ENCODE results near the gene LEPR.
"Not testable (repeated sequence)": the region's sequence is repeated elsewhere in the genome, so short reads cannot be mapped to it uniquely, and the experiment has no call there.

LEPR gene

DNA sequence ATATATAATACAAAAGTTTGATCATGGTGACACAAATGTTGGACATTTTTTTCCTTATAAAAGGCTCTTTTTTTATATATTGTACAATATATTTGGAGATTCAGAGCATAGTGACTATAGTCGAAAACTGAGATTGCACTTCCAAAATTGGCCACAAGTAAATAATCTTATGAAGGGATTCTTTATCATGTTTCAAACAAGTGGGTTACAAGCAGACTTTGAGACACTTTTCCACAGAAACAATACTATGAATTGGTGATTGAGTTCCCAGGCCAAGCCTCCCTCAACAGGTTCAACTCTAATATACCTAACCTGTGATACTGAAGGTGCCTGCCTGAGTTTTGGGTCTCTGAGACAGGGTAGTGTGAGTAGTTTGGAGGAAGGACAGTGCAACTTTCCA lies 13.8 kb downstream of the LEPR start:
- no peak for DNase-seq (ENCODE audit: low read depth in 2 of 3, low spot score in 2 of 3)

GRCh38 chr1:65434760-65435159 lies 14.3 kb downstream of the LEPR start:
- DNase-seq (ENCODE audit: low read depth in 2 of 3, low spot score in 2 of 3): no peak

DNA sequence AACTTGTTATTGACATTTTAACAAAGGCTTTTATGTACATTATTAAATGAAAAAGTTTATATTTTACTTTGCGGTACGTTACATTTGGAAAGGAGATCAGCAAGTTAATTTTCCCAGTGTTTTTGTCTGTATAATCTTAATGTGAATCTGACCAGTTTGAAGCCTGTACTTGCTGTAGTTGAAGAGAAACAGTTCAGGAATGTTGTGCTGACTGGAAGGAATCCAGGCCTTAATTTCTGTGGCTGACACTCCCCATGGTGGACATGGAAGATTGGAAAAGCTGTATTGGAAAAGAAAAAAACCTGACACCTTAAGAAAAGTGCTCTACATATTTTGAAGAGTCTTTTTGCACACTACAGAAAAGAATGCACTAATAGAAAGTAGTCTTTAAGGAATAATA lies 15.5 kb downstream of the LEPR start:
- DNase-seq (ENCODE audit: low read depth in 2 of 3, low spot score in 2 of 3): no peak

DNA sequence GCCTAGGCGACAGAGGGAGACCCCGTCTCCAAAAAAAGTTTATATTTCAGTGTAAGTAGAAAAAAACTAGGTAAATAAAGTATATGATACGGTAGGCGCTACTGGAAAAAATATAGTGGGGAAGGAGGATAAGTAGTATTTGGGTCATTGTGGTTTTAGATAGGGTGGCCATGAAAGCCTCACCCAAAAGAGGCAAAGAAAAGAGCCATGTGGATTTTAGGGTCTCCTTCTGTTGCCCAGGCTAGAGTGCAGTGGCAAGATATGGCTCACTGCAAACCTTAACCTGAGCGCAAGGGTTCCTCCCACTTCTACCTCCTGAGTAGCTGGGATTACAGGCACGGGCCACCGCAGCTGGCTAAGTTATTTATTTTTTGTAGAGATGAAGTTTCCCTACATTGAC lies 17.1 kb downstream of the LEPR start:
- DNase-seq (ENCODE audit: low read depth in 2 of 3, low spot score in 2 of 3): no peak

DNA sequence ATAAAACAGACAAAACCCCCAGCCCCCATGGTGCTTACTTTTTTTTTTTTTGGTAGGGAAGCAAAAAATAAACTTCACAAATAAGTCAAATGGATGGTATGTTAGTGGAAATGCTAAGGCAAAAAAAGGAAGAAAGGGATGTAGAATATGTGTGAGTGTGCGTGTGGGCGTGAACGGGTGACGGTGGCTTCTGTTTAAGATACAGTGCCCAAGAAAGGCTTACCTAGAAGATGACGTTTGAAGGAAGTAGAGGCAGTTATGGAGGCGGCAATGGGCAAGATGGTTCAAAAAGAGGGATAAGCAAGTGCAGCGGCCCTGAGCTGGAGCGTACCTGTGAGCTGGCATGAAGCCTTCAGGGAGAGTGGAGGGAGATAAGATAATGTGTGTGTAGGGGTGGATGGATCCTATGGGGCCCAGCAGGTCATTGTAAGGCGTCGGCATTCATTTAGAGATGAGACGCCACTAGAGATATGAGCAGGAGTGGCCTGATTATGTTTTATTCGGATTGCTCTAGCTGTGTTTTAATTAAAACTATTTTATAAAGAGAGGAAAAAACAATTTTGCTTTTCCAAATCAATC lies 19.9 kb downstream of the LEPR start:
- no peak for DNase-seq (ENCODE audit: low read depth in 2 of 3, low spot score in 2 of 3)

DNA sequence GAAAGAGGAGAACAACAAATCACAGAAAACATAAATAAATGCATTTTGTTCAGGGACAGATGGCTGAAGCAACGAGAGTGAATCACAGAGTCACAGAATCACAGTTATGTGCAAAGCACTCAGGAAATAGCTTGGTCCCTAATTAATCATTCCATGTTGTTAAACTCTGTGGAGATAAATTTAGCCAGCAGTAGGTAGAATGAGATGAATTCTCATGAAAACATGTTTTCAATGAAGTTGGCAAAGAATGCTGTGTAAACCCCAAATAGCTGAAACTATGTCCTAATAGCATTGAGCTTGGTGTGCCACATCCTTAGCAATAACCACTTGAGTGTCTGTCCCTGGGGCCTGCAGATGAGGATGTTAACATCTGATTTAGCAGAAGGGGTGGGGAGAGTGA lies 20.4 kb downstream of the LEPR start:
- no peak for DNase-seq (ENCODE audit: low read depth in 2 of 3, low spot score in 2 of 3)

DNA sequence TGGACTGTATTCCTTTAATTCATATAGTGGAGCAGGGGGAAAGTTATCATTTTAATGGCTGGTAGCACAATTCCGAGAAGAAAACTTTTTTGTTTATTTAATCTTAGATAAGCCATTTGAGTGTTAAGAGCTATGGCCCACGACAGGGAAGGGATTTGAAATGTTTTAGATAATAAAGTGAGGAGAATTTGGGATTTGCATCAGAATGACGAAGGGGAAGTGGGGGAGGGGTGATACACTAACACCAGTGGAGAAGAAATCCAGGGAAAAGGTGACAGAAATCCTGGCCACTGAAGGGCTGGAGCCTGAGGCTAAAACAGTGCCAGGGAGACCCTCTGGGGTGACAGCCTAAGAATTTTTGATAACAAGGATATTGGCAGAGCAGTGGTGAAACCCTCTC lies 21.0 kb downstream of the LEPR start:
- DNase-seq (ENCODE audit: low read depth in 2 of 3, low spot score in 2 of 3): no peak

GRCh38 chr1:65442442-65442841 lies 22.0 kb downstream of the LEPR start:
- DNase-seq (ENCODE audit: low read depth in 2 of 3, low spot score in 2 of 3): no peak

DNA sequence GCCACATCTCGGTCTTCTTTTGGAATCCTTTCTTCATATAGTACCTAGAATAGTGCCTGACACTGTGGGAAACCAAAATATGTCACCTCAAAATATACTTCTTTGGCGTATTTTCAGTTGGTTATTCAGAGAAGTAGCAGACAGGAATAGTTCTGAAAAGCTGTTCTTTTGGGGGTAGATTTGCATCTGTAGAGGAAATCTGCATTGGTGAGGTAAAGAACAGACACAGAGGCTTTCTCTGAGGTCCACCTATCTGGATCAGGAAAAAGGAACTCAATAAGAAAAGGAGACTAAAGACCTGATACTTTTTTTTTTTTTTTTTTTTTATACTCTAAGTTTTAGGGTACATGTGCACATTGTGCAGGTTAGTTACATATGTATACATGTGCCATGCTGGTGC lies 23.2 kb downstream of the LEPR start:
- DNase-seq (ENCODE audit: low read depth in 2 of 3, low spot score in 2 of 3): no peak

- DNase-seq (ENCODE audit: low read depth in 2 of 3, low spot score in 2 of 3): no peak
Measured at GRCh38 chr1:65444128-65444640, 23.7 kb downstream of the LEPR start.

- DNase-seq (ENCODE audit: low read depth in 2 of 3, low spot score in 2 of 3): no peak
Measured at GRCh38 chr1:65445837-65446236, 25.4 kb downstream of the LEPR start.

GRCh38 chr1:65449214-65449823 lies 28.9 kb downstream of the LEPR start:
- no peak for DNase-seq (ENCODE audit: low read depth in 2 of 3, low spot score in 2 of 3)

- not testable (repeated sequence) for DNase-seq (ENCODE audit: low read depth in 2 of 3, low spot score in 2 of 3)
Measured at GRCh38 chr1:65455678-65456077, 35.2 kb downstream of the LEPR start.

DNA sequence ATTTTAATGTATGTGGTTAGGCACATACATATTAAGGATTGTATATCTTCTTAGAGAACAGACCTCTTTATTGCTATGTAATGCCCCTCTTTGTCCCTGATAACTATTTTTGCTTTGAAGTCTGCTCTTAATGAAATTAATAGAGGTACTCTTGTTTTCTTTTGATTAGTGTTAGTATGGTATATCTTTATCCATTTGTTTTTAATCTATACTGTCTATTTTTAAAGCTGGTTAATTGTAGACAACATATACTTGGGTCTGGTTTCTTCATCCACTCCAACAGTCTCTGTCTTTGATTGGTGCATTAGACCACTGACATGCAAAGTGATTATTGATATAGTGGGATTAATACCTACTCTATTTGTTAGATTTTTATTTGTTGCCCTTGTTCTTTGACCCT lies 36.0 kb downstream of the LEPR start:
- DNase-seq (ENCODE audit: low read depth in 2 of 3, low spot score in 2 of 3): no peak

DNA sequence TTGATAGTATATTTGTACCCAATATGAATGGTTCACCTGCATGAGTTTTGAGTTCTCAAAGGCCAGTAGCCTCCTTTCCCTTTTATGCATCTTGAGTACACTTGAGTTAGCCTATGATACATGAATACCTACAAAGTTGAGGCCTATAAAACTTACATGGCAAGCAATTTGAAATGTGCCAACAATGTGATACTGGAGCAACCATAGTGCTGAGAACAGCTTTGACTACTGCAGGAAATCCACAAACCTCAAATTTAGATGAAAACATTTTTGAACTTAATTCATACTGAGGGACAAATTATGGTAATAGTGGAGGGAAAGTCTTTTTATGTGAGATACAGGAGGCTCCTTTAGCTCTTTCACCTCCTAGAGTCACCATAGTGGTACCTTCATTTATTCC lies 37.4 kb downstream of the LEPR start:
- no peak for DNase-seq (ENCODE audit: low read depth in 2 of 3, low spot score in 2 of 3)

- no peak for DNase-seq (ENCODE audit: low read depth in 2 of 3, low spot score in 2 of 3)
Measured at GRCh38 chr1:65458730-65459396, 38.4 kb downstream of the LEPR start.

- DNase-seq (ENCODE audit: low read depth in 2 of 3, low spot score in 2 of 3): no peak
Measured at GRCh38 chr1:65459397-65459768, 38.9 kb downstream of the LEPR start.

DNA sequence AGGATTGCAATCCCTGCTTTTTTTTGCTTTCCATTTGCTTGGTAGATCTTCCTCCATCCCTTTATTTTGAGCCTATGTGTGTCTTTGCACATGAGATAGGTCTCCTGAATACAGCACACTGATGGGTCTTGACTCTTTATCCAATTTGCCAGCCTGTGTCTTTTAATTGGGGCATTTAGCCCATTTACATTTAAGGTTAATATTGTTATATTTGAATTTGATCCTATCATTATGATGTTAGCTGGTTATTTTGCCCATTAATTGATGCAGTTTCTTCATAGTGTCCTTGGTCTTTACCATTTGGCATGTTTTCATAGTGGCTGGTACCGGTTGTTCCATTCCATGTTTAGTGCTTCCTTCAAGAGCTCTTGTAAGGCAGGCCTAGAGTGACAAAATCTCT lies 45.4 kb downstream of the LEPR start:
- DNase-seq (ENCODE audit: low read depth in 2 of 3, low spot score in 2 of 3): not testable (repeated sequence)

DNA sequence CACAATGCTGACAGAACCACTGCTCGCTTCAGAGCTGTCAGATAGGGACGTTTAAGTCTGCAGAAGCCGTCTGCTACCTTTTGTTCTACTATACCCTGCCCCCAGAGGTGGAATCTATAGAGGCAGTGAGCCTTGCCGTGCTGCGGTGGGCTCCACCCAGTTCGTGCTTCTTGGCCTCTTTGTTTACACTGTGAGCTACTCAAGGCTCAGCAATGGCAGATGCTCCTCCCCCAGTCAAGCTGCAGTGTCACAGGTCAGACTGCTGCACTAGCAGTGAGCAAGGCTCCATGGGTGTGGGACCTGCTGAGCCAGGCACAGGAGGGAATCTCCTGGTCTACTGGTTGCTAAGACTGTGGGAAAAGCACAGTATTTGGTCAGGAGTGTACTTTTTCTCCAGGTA lies 47.1 kb downstream of the LEPR start:
- DNase-seq (ENCODE audit: low read depth in 2 of 3, low spot score in 2 of 3): no peak

DNA sequence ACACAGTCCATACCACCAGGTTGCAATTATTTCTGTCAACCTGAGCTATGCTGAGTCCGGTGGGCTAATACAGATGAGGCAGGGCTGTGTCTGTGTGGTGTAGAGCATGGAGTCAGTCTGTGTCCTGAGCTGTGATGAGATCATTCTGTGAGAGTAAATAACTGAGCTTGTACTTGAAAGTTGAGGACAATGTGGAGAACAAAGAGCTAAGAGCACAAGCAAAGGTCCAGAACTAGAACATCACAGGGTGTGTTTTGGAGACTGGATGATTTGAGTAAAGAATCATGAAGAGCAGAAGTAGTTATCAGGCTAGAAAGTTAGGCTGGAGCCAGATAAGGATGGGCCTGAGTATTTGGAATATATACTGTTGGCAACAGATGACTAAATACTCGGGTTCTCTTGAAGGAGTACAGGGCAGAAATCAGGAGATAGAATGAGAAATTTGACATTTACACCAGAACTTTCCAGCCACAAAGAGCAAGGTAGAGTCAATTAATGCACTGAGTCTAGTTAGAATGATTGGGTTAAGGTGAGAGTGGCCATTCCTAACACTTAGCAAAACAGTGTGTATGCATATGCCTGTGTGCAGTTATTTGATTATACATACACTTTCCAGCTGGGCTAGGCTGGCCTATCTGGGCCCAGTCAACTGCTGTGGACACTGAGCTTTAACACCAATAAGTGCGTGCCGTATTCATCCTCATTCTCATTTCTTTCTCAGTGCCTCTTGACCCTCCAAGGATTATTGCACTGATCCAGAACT lies 48.8 kb downstream of the LEPR start:
- no peak for DNase-seq (ENCODE audit: low read depth in 2 of 3, low spot score in 2 of 3)

GRCh38 chr1:65469889-65470340 lies 49.4 kb downstream of the LEPR start:
- DNase-seq (ENCODE audit: low read depth in 2 of 3, low spot score in 2 of 3): no peak

Data from activated CD8-positive, alpha-beta memory T cell treated with anti-CD3 and anti-CD28 coated beads for 48 hours (primary cell).